A673 (cell line): ENCODE data around the gene CCDC12.

Source experiments
- EZH2 ChIP-seq: fragments of 200-600 bp; sonication (generic); IDR thresholded peaks from 2 replicates; pipeline ENCODE4 v1.6.1; 2017; ENCODE audit warnings: borderline replicate concordance, low read depth, mild to moderate bottlenecking, mixed read lengths, antibody characterized with exemption, low read length; ENCODE audit not compliant: poor library complexity, severe bottlenecking
- TF ChIP-seq, protein P1 (sequence below): fragments of 300-800, 200-600 bp; sonication (generic); conservative IDR thresholded peaks from 2 replicates; pipeline ENCODE4 v1.5.1; 2017; ENCODE audit warnings: low read depth, mild to moderate bottlenecking, antibody characterized with exemption, low read length, moderate library complexity, mixed read lengths

DNA sequence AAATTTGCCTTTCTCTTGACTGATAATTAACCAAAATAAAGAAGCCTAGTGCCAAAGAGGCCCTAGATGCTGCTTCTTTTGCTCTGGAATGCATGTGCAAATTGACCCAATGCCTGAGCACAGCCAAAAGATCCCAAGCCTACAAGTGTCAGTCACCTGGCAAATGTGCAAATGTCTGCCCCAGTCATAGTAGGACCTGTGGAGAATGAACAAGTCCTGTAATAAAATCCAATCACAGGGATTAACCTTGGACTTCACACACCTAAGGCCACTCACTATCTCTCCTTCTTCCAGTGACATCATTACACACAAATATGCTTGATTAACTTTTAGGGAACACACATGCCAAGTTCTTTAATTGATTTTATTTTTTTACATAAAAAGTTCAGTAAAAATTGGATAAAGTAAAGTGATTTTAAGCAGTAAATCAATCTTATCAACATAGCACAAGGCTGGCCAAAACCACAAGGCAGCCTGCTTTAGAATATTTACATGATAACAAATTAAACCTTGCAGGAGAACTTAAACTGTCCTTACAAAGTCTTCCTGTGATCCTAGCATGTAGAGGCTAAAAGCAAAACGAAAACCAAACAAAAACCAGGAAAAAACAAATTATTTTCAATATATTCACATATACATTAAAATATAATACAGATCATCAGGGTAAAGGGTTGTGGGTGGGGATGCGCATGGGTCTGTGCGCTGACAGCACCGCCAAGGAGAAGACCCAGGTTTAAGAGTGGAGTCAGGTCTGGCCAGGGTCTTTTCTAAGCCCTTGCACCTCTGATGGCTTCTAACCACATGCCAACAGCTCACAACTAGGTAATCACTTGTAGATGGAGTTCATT, 39.8 kb upstream of the CCDC12 start:
- TF ChIP-seq, protein P1, sequence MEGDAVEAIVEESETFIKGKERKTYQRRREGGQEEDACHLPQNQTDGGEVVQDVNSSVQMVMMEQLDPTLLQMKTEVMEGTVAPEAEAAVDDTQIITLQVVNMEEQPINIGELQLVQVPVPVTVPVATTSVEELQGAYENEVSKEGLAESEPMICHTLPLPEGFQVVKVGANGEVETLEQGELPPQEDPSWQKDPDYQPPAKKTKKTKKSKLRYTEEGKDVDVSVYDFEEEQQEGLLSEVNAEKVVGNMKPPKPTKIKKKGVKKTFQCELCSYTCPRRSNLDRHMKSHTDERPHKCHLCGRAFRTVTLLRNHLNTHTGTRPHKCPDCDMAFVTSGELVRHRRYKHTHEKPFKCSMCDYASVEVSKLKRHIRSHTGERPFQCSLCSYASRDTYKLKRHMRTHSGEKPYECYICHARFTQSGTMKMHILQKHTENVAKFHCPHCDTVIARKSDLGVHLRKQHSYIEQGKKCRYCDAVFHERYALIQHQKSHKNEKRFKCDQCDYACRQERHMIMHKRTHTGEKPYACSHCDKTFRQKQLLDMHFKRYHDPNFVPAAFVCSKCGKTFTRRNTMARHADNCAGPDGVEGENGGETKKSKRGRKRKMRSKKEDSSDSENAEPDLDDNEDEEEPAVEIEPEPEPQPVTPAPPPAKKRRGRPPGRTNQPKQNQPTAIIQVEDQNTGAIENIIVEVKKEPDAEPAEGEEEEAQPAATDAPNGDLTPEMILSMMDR, result no peak
- TF ChIP-seq EZH2, result no peak
